IMR-90 (cell line): Measurements from ENCODE around the gene USH2A.

Source experiments
- CEBPB ChIP-seq: IDR thresholded peaks from 2 replicates; pipeline ENCODE4 v1.6.1; 2012; ENCODE audit warnings: low read depth, low read length, improper control_type of control experiment
- CTCF ChIP-seq: conservative IDR thresholded peaks from 2 replicates; pipeline ENCODE4 v1.5.1; 2012; ENCODE audit warnings: mild to moderate bottlenecking, low read depth, low read length, improper control_type of control experiment
- USF2 ChIP-seq: fragments of 150-350 bp; IDR thresholded peaks from 2 replicates; pipeline ENCODE4 v1.6.1; 2017; ENCODE audit warnings: mild to moderate bottlenecking, antibody characterized with exemption, low read length, low read depth

- no peak for TF ChIP-seq CEBPB
- TF ChIP-seq CTCF, result no peak
- TF ChIP-seq USF2, result no peak
Measured at GRCh38 chr1:215872658-215873057, 550.6 kb downstream of the USH2A start.
